ENCODE results near the gene IP6K3. TPM values are rescaled to one million over a fixed set of nuclear protein-coding genes. Genes with fewer than 3 reads are reported as not detected.

IP6K3 gene
- total RNA-seq, 1 donor from 2014 or later: 2.9 TPM

GRCh38 chr6:33751771-33752645, 5.3 kb upstream of the IP6K3 start:
- peak; percentile 46 for DNase-seq (ENCODE audit: low spot score)
- no peak for TF ChIP-seq EZH2 (IDR thresholded peaks at IDR 0.05)
- H3K36me3 Mint-ChIP-seq: no peaks in the 10 kb centered on the region
- Histone ChIP-seq H3K27ac (peak overlapping the region; percentile 46), H3K4me2 (no peak overlapping the region), H4K20me1 (ENCODE audit: low read depth) (no peaks in the 10 kb centered on the region), H3K79me2 (ENCODE audit: low read depth) (no peaks in the 10 kb centered on the region), H3K9me3 (ENCODE audit: low read depth) (no peaks in the 10 kb centered on the region), H3K27me3 (no peaks in the 10 kb centered on the region), H3K4me3 (no peak overlapping the region), H3K36me3 (no peaks in the 10 kb centered on the region), H3K9ac (no peak overlapping the region), H2AFZ (replicated peaks) (peak overlapping the region; percentile 68), H3K4me1 (peaks cover 65% of the 10 kb centered on the region), H3F3A (ENCODE audit: low read depth) (peaks cover 20% of the 10 kb centered on the region)
- H3K9me3 Mint-ChIP-seq: no peaks in the 10 kb centered on the region
- peaks cover 57% of the 10 kb centered on the region for H3K4me1 Mint-ChIP-seq
- H3K27ac Mint-ChIP-seq: no peak overlapping the region
- H3K4me3 Mint-ChIP-seq: no peak overlapping the region
- H3K27me3 Mint-ChIP-seq (ENCODE audit: insufficient read depth, low read depth): peaks cover 20% of the 10 kb centered on the region

- no peaks in the 10 kb centered on the region for H3K9me3 Mint-ChIP-seq
- TF ChIP-seq CTCF (IDR thresholded peaks at IDR 0.05) (no peak), EZH2phosphoT487 (IDR thresholded peaks at IDR 0.05) (no peak), EZH2 (IDR thresholded peaks at IDR 0.05) (no peak)
- no peak overlapping the region for H3K4me3 Mint-ChIP-seq
- H2AFZ ChIP-seq (replicated peaks): no peak overlapping the region
- H3K27ac Mint-ChIP-seq: no peak overlapping the region
- H3K36me3 ChIP-seq: no peaks in the 10 kb centered on the region
- no peak for DNase-seq (ENCODE audit: low spot score)
- H3K36me3 Mint-ChIP-seq: no peaks in the 10 kb centered on the region
- H3F3A ChIP-seq (ENCODE audit: low read depth): peaks cover 34% of the 10 kb centered on the region
- peaks cover 10% of the 10 kb centered on the region for H3K27me3 Mint-ChIP-seq (ENCODE audit: insufficient read depth, low read depth)
- no peak overlapping the region for H3K4me2 ChIP-seq
- no peaks in the 10 kb centered on the region for H4K20me1 ChIP-seq (ENCODE audit: low read depth)
- no peak overlapping the region for H3K27ac ChIP-seq
- peaks cover 71% of the 10 kb centered on the region for H3K4me1 Mint-ChIP-seq
- no peaks in the 10 kb centered on the region for H3K27me3 ChIP-seq
- no peaks in the 10 kb centered on the region for H3K79me2 ChIP-seq (ENCODE audit: low read depth)
- H3K4me3 ChIP-seq: no peak overlapping the region
- H3K9ac ChIP-seq: no peak overlapping the region
- H3K4me1 ChIP-seq: peaks cover 76% of the 10 kb centered on the region
- no peaks in the 10 kb centered on the region for H3K9me3 ChIP-seq (ENCODE audit: low read depth)
These were observed 3.7 kb upstream of the IP6K3 start for GRCh38 chr6:33750244-33750991.

- peak overlapping the region; percentile 3 for H3K4me3 Mint-ChIP-seq
- H3K79me2 ChIP-seq (ENCODE audit: low read depth): no peaks in the 10 kb centered on the region
- H3K4me2 ChIP-seq: no peak overlapping the region
- peaks cover 8% of the 10 kb centered on the region for H3K27me3 Mint-ChIP-seq (ENCODE audit: insufficient read depth, low read depth)
- no peaks in the 10 kb centered on the region for H3K36me3 Mint-ChIP-seq
- H3K9ac ChIP-seq: no peak overlapping the region
- H4K20me1 ChIP-seq (ENCODE audit: low read depth): no peaks in the 10 kb centered on the region
- H3K4me1 Mint-ChIP-seq: peaks cover 69% of the 10 kb centered on the region
- H3K9me3 Mint-ChIP-seq: no peaks in the 10 kb centered on the region
- H3K4me3 ChIP-seq: no peak overlapping the region
- no peak overlapping the region for H2AFZ ChIP-seq (replicated peaks)
- peaks cover 43% of the 10 kb centered on the region for H3F3A ChIP-seq (ENCODE audit: low read depth)
- H3K36me3 ChIP-seq: no peaks in the 10 kb centered on the region
- TF ChIP-seq CTCF (IDR thresholded peaks at IDR 0.05): no peak
- TF ChIP-seq EZH2 (IDR thresholded peaks at IDR 0.05): no peak
- TF ChIP-seq EZH2phosphoT487 (IDR thresholded peaks at IDR 0.05): no peak
- no peak overlapping the region for H3K27ac ChIP-seq
- no peaks in the 10 kb centered on the region for H3K27me3 ChIP-seq
- peak overlapping the region; percentile 7 for H3K27ac Mint-ChIP-seq
- no peak for DNase-seq (ENCODE audit: low spot score)
- peaks cover 76% of the 10 kb centered on the region for H3K4me1 ChIP-seq
- H3K9me3 ChIP-seq (ENCODE audit: low read depth): no peaks in the 10 kb centered on the region
These were observed 2.7 kb upstream of the IP6K3 start for GRCh38 chr6:33749401-33749800.

Measured in neural progenitor cell (in vitro differentiated cells).